Endothelial cell (in vitro differentiated cells): Measurements from ENCODE around the gene CREB5. TPM values are rescaled to one million over a fixed set of nuclear protein-coding genes. Genes with fewer than 3 reads are reported as not detected.

Source experiments
- DNase-seq: peaks from one replicate; pipeline ENCODE4 v3.0.0; 2021; ENCODE audit warnings: low spot score
- H3K27ac Mint-ChIP-seq: one replicate; pipeline ENCODE4 v1.8.0; 2021; ENCODE audit warnings: mixed read lengths, inconsistent platforms; ENCODE audit not compliant: unreplicated experiment
- H3K27me3 Mint-ChIP-seq: one replicate; pipeline ENCODE4 v1.8.0; 2021; ENCODE audit warnings: mild to moderate bottlenecking, moderate library complexity, mixed read lengths, inconsistent platforms; ENCODE audit not compliant: unreplicated experiment
- H3K36me3 Mint-ChIP-seq: one replicate; pipeline ENCODE4 v1.8.0; 2021; ENCODE audit warnings: mild to moderate bottlenecking, low read depth, mixed read lengths, inconsistent platforms; ENCODE audit not compliant: unreplicated experiment
- H3K4me1 Mint-ChIP-seq: one replicate; pipeline ENCODE4 v1.8.0; 2021; ENCODE audit warnings: mild to moderate bottlenecking, mixed read lengths, inconsistent platforms; ENCODE audit not compliant: unreplicated experiment
- H3K4me3 Mint-ChIP-seq: one replicate; pipeline ENCODE4 v1.8.0; 2021; ENCODE audit warnings: mild to moderate bottlenecking, mixed read lengths, inconsistent platforms; ENCODE audit not compliant: unreplicated experiment
- H3K9me3 Mint-ChIP-seq: one replicate; pipeline ENCODE4 v1.8.0; 2021; ENCODE audit warnings: mixed read lengths, inconsistent platforms; ENCODE audit not compliant: unreplicated experiment
- total RNA-seq: library from RNA; stranded (reverse); fragmentation: NEBNext Ultra II Directional; extraction: Animal tissue kit (Norgen Biotek cat#: 25700); gene quantifications from one replicate; pipeline ENCODE4 v1.2.1, GENCODE V29; 2021; ENCODE audit not compliant: unreplicated experiment
- TF ChIP-seq, protein P1 (sequence below): fragments of 200-600 bp; sonication (generic); IDR thresholded peaks from one replicate; pipeline ENCODE4 v1.5.0; 2021; ENCODE audit warnings: antibody characterized with exemption; ENCODE audit not compliant: unreplicated experiment

Gene CREB5
- total RNA-seq, 1 donor from 2014 or later, result 5.6 TPM

DNA sequence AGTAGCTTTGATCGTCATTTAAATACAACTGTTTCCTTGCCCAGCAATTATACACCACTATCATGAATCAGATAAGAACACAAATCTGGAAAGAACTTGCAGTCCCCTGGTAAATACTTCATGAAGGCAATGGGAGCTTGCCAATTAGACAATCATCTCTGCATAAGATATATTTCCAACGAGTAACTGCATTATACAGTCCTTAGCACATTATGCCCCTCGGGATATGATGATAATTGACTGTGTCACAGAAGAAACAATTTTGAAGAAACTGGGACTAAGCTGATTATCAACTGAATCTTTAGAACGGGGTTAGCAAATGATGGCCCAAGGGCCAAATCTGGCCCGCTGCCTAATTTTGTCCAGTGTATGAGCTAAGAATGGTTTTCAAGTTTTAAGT lies 390.1 kb downstream of the CREB5 start:
- no peak for DNase-seq

DNA sequence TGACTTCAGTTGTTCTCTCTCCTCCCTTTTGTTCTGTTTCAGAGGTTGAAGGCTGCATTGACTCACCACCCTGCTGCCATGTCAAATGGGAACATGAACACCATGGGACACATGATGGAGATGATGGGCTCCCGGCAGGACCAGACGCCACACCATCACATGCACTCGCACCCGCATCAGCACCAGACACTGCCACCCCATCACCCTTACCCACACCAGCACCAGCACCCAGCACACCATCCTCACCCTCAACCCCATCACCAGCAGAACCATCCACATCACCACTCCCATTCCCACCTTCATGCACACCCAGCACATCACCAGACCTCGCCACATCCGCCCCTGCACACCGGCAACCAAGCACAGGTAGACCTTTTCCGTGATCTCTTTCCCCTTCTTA lies 391.8 kb downstream of the CREB5 start:
- no peak for DNase-seq
- Mint-ChIP-seq H3K4me1 (no peaks in the 10 kb centered on the region), H3K4me3 (no peak overlapping the region), H3K27ac (no peak overlapping the region), H3K27me3 (no peaks in the 10 kb centered on the region), H3K36me3 (no peaks in the 10 kb centered on the region), H3K9me3 (no peaks in the 10 kb centered on the region)
- TF ChIP-seq, protein P1, sequence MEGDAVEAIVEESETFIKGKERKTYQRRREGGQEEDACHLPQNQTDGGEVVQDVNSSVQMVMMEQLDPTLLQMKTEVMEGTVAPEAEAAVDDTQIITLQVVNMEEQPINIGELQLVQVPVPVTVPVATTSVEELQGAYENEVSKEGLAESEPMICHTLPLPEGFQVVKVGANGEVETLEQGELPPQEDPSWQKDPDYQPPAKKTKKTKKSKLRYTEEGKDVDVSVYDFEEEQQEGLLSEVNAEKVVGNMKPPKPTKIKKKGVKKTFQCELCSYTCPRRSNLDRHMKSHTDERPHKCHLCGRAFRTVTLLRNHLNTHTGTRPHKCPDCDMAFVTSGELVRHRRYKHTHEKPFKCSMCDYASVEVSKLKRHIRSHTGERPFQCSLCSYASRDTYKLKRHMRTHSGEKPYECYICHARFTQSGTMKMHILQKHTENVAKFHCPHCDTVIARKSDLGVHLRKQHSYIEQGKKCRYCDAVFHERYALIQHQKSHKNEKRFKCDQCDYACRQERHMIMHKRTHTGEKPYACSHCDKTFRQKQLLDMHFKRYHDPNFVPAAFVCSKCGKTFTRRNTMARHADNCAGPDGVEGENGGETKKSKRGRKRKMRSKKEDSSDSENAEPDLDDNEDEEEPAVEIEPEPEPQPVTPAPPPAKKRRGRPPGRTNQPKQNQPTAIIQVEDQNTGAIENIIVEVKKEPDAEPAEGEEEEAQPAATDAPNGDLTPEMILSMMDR, result no peak

More for the DNA sequence above, 390.1 kb downstream of the CREB5 start:
- TF ChIP-seq, protein P1, result no peak
- Mint-ChIP-seq H3K4me1 (no peaks in the 10 kb centered on the region), H3K27ac (no peak overlapping the region), H3K27me3 (no peaks in the 10 kb centered on the region), H3K9me3 (no peaks in the 10 kb centered on the region), H3K4me3 (no peak overlapping the region), H3K36me3 (no peaks in the 10 kb centered on the region)

DNA sequence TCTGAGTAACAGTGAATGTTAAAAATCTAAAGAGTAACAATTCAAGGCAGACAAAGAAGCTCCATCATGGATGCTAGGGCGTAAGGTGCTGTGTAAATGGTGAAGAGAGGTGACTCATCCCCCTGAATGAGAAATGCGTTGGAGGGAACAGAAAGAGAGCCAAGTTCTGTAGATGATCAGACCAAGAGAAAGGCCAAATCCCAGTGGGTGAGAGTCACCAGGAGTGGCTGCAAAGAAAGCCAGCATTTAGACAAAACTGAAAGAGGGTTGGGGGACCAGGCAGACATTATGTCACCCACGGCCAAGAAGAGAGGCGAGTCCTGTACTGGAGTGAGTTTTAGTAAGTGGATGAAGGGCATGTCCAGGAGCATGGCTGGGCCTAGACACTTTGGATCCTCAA lies 392.7 kb downstream of the CREB5 start:
- no peaks in the 10 kb centered on the region for H3K27me3 Mint-ChIP-seq
- TF ChIP-seq, protein P1, result no peak
- no peak overlapping the region for H3K4me3 Mint-ChIP-seq
- no peaks in the 10 kb centered on the region for H3K9me3 Mint-ChIP-seq
- DNase-seq, result no peak
- H3K36me3 Mint-ChIP-seq, result no peaks in the 10 kb centered on the region
- no peaks in the 10 kb centered on the region for H3K4me1 Mint-ChIP-seq
- no peak overlapping the region for H3K27ac Mint-ChIP-seq

- Mint-ChIP-seq H3K36me3 (no peaks in the 10 kb centered on the region), H3K9me3 (no peaks in the 10 kb centered on the region), H3K4me1 (no peaks in the 10 kb centered on the region), H3K27ac (no peak overlapping the region), H3K27me3 (no peaks in the 10 kb centered on the region), H3K4me3 (no peak overlapping the region)
- TF ChIP-seq, protein P1, result no peak
- DNase-seq, result no peak
Measured at GRCh38 chr7:28806841-28807240, 394.5 kb downstream of the CREB5 start.

GRCh38 chr7:28807396-28807994 lies 395.2 kb downstream of the CREB5 start:
- Mint-ChIP-seq H3K27ac (no peak overlapping the region), H3K4me1 (no peaks in the 10 kb centered on the region), H3K9me3 (no peaks in the 10 kb centered on the region), H3K36me3 (no peaks in the 10 kb centered on the region), H3K27me3 (no peaks in the 10 kb centered on the region), H3K4me3 (no peak overlapping the region)
- no peak for DNase-seq
- TF ChIP-seq, protein P1, result no peak
